ENCODE results near the gene CDH26.

The CDH26 gene

DNA sequence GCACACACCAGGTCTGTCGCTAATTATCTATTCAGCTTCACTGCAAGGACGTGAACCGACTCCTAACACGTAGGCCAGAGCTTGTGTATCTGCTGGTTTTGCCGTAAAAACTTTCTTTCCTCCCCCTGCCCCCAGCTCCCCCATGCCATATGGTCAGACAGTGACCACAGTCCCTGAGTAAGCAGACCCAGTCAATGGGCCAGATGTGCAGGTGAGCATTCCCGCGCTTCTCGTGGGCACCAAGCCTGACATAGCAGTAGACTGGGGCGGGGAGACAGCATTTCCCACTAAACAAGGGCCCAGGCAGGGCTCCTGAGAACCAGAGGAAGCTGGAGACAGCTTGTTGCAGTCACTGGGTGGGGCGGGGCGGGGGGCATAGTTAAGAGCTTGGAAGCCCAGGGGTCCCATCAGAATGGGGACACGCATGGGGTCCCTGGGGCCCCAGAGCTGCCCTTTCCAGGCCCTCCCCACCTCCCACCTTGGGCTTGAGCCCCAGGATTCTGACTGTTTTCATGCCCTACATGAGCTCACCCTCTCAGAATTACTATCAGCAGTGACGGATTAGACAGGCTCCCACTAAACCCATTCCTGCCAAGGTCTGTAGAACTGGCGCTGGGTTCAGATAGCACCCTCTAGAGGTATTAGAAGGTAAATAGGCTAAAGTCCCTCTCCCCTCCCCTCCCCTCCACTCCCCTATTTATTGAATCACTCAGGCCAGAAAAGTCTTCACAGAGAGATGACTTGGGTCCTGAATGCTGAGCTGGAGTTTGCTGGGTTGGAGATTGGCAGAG is 51.8 kb downstream of the CDH26 start:
- H3K36me3 ChIP-seq (ENCODE audit: control insufficient read depth, insufficient read depth, low read length) = no peaks in the 10 kb centered on the region
- H3K27me3 ChIP-seq (ENCODE audit: control insufficient read depth, insufficient read depth, low read length) = no peaks in the 10 kb centered on the region
- no peak for DNase-seq (ENCODE audit: low read depth, low spot score)
- H3K4me1 ChIP-seq (ENCODE audit: control insufficient read depth, insufficient read depth, low read length) = no peaks in the 10 kb centered on the region
- H3K4me3 ChIP-seq (ENCODE audit: low read length) = no peak overlapping the region
- no CpG with 5 or more reads among the region's 14 CpGs for WGBS (ENCODE audit: insufficient coverage, insufficient read length)
- no peak overlapping the region for H3K27ac ChIP-seq (ENCODE audit: low read length)
- H3K9me3 ChIP-seq (ENCODE audit: control insufficient read depth, insufficient read depth, low read length) = no peaks in the 10 kb centered on the region

DNA sequence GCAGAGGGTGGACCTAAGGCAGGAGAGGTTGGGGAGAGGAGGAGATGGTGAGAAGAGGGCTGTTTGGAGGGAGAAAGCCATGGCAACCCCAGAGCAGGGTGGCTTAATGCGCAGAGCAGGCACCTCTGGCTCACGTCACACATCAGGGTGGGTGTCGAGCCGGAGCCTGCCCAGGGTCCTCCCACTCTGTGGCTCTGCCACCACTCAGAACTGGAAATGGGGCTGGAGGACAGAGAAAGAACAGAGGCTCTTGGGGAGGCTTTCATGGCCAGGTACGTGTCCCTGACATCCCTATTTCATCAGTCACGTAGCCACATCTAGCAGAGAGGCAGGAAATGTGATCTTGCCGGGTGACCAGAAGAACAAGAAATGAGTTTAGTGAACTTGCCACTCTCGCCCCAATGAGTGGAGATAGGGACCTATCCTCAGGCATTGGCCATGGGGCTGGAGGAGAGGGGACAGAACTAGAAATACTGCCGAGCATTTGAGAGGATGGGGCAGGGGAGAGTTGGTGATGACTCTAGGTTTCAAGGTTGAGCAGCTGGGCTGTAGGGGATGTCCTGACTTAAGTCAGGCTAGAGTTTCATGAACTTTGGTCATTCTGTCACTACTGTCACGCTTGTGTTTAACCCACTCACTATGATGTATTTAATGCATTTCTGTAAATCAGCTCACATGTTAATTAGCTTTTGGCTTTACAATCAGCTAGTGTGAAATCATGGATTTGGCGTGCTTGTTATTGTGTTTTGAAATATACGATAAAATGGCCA is 52.7 kb downstream of the CDH26 start:
- no CpG with 5 or more reads among the region's 12 CpGs for WGBS (ENCODE audit: insufficient coverage, insufficient read length)
- no peak overlapping the region for H3K4me3 ChIP-seq (ENCODE audit: low read length)
- no peak overlapping the region for H3K27ac ChIP-seq (ENCODE audit: low read length)
- H3K9me3 ChIP-seq (ENCODE audit: control insufficient read depth, insufficient read depth, low read length) = no peaks in the 10 kb centered on the region
- no peaks in the 10 kb centered on the region for H3K36me3 ChIP-seq (ENCODE audit: control insufficient read depth, insufficient read depth, low read length)
- no peaks in the 10 kb centered on the region for H3K27me3 ChIP-seq (ENCODE audit: control insufficient read depth, insufficient read depth, low read length)
- no peak for DNase-seq (ENCODE audit: low read depth, low spot score)
- H3K4me1 ChIP-seq (ENCODE audit: control insufficient read depth, insufficient read depth, low read length) = no peaks in the 10 kb centered on the region

DNA sequence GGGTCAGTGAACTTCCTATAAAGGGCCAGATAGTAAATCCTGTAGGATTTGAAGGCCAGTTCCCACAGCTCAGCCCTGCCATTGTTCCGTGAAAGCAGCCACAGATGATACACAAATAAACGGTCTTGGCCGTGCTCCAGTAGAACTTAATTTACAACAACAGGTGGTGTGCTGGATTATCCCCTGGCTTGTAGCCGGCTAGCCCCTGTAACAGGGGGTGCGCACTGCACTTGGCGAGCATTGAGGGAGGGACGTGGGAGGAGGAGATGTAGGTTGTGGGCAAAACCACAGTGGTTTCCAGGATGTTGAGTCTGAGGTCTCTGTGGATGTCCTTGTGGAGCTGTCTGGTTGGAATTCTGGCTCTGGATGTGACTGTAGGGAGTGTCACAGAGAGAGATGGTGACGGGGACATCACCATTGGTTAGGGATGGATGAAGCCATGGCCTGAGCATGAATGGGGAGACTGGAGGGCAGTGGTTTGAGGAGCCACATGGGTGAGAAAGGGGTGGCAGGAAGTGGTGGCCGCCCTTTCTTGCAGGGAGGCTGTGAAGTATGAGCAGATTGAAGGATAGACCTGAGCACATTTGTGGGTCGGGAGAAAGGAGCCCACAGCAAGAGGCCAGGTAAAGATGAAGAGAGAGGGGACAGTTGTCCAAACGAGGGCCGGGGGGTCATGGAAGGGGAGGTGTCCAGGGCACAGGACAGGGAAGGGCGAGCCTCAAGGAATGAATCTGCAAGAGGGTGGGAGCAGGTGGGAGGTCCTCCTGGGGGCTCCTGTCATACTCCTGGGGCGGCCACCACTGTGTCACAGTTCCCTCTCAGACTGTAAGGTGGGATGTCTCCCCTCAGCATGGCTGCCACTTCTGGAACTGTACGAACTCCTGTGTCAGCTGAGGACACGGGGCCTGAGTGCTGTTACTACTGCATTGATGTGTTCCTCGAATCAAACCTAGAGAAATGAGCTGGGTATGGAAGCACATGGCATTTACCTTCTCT is 53.6 kb downstream of the CDH26 start:
- Histone ChIP-seq H3K27me3 (ENCODE audit: control insufficient read depth, insufficient read depth, low read length) (no peaks in the 10 kb centered on the region), H3K4me1 (ENCODE audit: control insufficient read depth, insufficient read depth, low read length) (no peaks in the 10 kb centered on the region), H3K27ac (ENCODE audit: low read length) (no peak overlapping the region), H3K36me3 (ENCODE audit: control insufficient read depth, insufficient read depth, low read length) (no peaks in the 10 kb centered on the region), H3K4me3 (ENCODE audit: low read length) (no peak overlapping the region), H3K9me3 (ENCODE audit: control insufficient read depth, insufficient read depth, low read length) (no peaks in the 10 kb centered on the region)
- DNase-seq (ENCODE audit: low read depth, low spot score) = no peak
- no CpG with 5 or more reads among the region's 17 CpGs for WGBS (ENCODE audit: insufficient coverage, insufficient read length)

DNA sequence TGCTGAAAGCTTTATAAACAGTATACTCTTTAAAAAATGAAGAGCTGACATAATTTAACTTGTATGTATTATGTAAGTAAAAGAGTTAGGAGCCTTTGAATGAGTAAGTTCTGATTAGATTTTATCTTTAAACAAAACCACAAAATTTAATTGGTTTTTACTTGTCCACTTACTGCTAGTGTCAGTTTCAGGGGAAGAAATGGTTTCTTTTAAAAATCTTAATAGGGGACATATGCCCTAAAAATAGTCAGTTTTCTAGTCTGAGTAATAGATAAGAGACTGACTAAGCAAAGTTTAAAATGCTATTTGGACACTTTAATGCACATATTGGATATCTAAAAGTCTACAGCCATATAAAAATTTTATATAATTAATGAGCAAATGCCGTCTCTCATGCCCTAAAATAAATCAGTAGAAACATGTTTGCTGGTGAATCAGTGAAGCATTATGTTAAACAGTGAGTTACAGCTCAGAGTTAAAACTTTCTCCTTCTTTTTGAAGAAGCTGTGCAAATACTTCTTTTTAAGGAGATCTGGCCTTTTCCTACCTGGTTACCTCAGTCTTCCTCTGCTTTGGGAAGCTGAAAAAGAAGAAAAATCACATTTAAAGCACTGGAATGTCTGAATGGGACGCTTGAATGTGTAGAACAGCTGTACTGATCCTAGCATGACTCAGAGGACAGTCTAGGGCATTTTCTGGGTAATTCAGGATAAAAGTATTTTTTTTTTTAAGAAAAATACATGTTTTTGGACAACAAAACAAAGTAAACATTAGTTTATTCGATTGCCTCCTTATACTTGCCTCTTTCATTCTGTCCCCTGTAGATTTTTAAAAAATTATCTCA is 55.3 kb downstream of the CDH26 start:
- WGBS (ENCODE audit: insufficient coverage, insufficient read length) = no CpG with 5 or more reads among the region's 3 CpGs
- Histone ChIP-seq H3K36me3 (ENCODE audit: control insufficient read depth, insufficient read depth, low read length) (no peaks in the 10 kb centered on the region), H3K4me1 (ENCODE audit: control insufficient read depth, insufficient read depth, low read length) (no peaks in the 10 kb centered on the region), H3K27me3 (ENCODE audit: control insufficient read depth, insufficient read depth, low read length) (no peaks in the 10 kb centered on the region), H3K9me3 (ENCODE audit: control insufficient read depth, insufficient read depth, low read length) (no peaks in the 10 kb centered on the region), H3K4me3 (ENCODE audit: low read length) (no peak overlapping the region), H3K27ac (ENCODE audit: low read length) (no peak overlapping the region)
- DNase-seq (ENCODE audit: low read depth, low spot score) = no peak

DNA sequence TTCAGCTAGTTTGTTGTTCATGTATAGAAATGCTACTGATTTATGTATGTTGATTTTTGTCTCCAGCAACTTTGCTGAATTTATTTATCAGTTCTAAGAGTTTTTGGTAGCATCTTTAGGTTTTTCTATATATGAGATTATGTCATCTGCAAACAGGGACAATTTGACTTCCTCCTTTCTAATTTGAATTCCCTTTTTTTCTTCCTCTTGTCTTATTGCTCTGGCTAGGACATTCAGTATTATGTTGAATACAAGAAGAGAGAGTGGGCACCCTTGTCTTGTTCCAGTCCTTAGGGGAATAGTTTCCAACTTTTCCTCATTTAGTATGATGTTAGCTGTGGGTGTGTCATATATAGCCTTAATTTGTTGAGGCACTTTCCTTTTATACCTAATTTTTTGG is 58.2 kb downstream of the CDH26 start:
- H3K4me3 ChIP-seq (ENCODE audit: low read length) = no peak overlapping the region
- no peaks in the 10 kb centered on the region for H3K27me3 ChIP-seq (ENCODE audit: control insufficient read depth, insufficient read depth, low read length)
- no peak for DNase-seq (ENCODE audit: low read depth, low spot score)
- H3K9me3 ChIP-seq (ENCODE audit: control insufficient read depth, insufficient read depth, low read length) = no peaks in the 10 kb centered on the region
- H3K36me3 ChIP-seq (ENCODE audit: control insufficient read depth, insufficient read depth, low read length) = no peaks in the 10 kb centered on the region
- no peak overlapping the region for H3K27ac ChIP-seq (ENCODE audit: low read length)
- no peaks in the 10 kb centered on the region for H3K4me1 ChIP-seq (ENCODE audit: control insufficient read depth, insufficient read depth, low read length)

DNA sequence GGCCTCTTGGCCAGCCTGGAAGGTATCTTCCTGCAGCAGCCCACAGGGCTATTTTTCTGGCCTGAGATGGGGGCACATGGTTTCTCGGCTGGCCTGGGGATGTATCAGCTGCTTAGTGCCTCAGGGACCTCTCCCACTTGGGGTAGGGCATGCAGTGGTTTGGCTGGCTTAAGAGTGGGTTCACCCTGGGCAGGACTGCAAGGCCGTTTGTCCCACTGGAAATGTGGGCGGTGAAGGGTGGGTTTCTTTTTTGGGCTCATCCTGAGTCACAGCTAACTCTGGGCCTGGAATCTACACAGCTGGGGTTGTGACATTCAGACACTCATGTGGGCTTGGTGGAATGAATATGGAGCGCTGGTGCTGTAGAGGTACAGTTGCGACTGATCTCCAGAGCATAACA is 62.0 kb downstream of the CDH26 start:
- no peak for DNase-seq (ENCODE audit: low read depth, low spot score)
- Histone ChIP-seq H3K4me1 (ENCODE audit: control insufficient read depth, insufficient read depth, low read length) (peaks cover 2% of the 10 kb centered on the region; the same call in 1 of the 2 replicates), H3K36me3 (ENCODE audit: control insufficient read depth, insufficient read depth, low read length) (no peaks in the 10 kb centered on the region), H3K27me3 (ENCODE audit: control insufficient read depth, insufficient read depth, low read length) (no peaks in the 10 kb centered on the region), H3K9me3 (ENCODE audit: control insufficient read depth, insufficient read depth, low read length) (no peaks in the 10 kb centered on the region), H3K4me3 (ENCODE audit: low read length) (no peak overlapping the region), H3K27ac (ENCODE audit: low read length) (no peak overlapping the region)
- WGBS (ENCODE audit: insufficient coverage, insufficient read length) = no CpG with 5 or more reads among the region's 5 CpGs

DNA sequence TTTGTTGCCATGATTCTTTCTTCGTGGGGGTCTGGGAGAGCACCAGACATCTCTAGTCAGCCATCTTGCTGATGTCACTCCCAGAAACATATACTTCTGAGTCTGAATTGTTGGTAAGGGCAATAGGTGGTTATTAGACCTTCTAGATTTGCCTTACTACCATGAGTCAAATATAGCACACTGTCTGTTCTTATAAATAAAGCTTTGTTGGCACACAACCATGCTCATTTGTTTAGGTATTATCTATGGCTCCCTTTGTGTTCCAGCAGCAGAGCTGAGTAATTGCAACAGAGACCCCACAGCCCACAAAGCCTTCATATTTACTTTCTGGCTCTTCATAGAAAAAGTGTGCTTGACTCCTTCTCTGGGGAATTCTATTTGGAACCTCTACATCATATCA is 62.9 kb downstream of the CDH26 start:
- no CpG with 5 or more reads among the region's 1 CpG for WGBS (ENCODE audit: insufficient coverage, insufficient read length)
- no peaks in the 10 kb centered on the region for H3K9me3 ChIP-seq (ENCODE audit: control insufficient read depth, insufficient read depth, low read length)
- H3K4me3 ChIP-seq (ENCODE audit: low read length) = no peak overlapping the region
- no peaks in the 10 kb centered on the region for H3K27me3 ChIP-seq (ENCODE audit: control insufficient read depth, insufficient read depth, low read length)
- H3K4me1 ChIP-seq (ENCODE audit: control insufficient read depth, insufficient read depth, low read length) = peaks cover 2% of the 10 kb centered on the region; the same call in 1 of the 2 replicates
- no peak overlapping the region for H3K27ac ChIP-seq (ENCODE audit: low read length)
- DNase-seq (ENCODE audit: low read depth, low spot score) = no peak
- no peaks in the 10 kb centered on the region for H3K36me3 ChIP-seq (ENCODE audit: control insufficient read depth, insufficient read depth, low read length)

DNA sequence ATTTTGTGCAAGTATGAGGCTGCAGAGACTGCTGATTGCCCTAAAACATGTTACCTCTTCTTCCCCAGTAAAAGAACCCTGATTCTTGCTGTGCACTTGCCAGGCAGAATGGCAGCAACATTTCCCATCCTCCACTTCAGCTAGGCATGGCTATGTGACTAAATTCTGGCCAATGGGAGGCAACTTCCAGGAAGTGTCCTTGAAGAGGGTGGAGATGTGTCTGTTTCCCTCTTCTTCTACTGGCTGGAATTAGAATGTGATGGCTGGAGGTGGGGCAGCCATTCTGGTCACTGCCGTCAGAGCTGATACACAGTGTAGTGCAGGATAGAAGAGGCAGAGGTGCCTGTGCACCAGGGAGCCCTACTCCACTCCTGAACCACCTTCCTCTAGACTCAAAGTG is 64.6 kb downstream of the CDH26 start:
- no peaks in the 10 kb centered on the region for H3K9me3 ChIP-seq (ENCODE audit: control insufficient read depth, insufficient read depth, low read length)
- no peaks in the 10 kb centered on the region for H3K27me3 ChIP-seq (ENCODE audit: control insufficient read depth, insufficient read depth, low read length)
- H3K36me3 ChIP-seq (ENCODE audit: control insufficient read depth, insufficient read depth, low read length) = no peaks in the 10 kb centered on the region
- H3K27ac ChIP-seq (ENCODE audit: low read length) = no peak overlapping the region
- H3K4me1 ChIP-seq (ENCODE audit: control insufficient read depth, insufficient read depth, low read length) = peaks cover 2% of the 10 kb centered on the region; the same call in 1 of the 2 replicates
- H3K4me3 ChIP-seq (ENCODE audit: low read length) = no peak overlapping the region
- DNase-seq (ENCODE audit: low read depth, low spot score) = no peak
- WGBS (ENCODE audit: insufficient coverage, insufficient read length) = no CpG with 5 or more reads among the region's 1 CpG

DNA sequence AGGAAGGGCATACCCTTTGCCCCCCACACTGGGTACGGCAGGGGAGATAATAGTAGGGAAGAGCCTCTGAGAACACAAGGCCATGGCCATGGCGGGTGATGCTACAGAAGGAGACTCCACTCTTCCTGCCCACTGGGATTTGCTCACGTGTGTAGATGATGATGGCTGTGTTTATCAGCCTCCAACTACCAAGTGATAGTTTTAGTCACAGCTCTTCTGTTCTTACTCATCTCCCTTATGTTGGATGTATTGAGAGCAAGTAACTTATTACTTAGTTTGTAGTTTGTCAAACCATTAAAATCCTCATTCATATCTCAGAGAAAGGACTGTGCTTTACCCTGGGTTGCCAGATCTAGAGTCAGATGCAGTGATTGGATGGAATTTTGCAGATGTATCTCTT is 66.0 kb downstream of the CDH26 start:
- Histone ChIP-seq H3K4me3 (ENCODE audit: low read length) (no peak overlapping the region), H3K27me3 (ENCODE audit: control insufficient read depth, insufficient read depth, low read length) (no peaks in the 10 kb centered on the region), H3K4me1 (ENCODE audit: control insufficient read depth, insufficient read depth, low read length) (peaks cover 2% of the 10 kb centered on the region; the same call in 1 of the 2 replicates), H3K27ac (ENCODE audit: low read length) (no peak overlapping the region), H3K36me3 (ENCODE audit: control insufficient read depth, insufficient read depth, low read length) (no peaks in the 10 kb centered on the region), H3K9me3 (ENCODE audit: control insufficient read depth, insufficient read depth, low read length) (no peaks in the 10 kb centered on the region)
- WGBS (ENCODE audit: insufficient coverage, insufficient read length) = no CpG with 5 or more reads among the region's 3 CpGs
- DNase-seq (ENCODE audit: low read depth, low spot score) = no peak

Measured in iPS DF 6.9 (cell line).